GM19395 (cell line): ENCODE data around the gene TSPAN18.

Experiments used
- ATAC-seq: cut with Tn5 transposase; IDR thresholded peaks from one replicate; pipeline ENCODE4 v1.9.1; 2021; ENCODE audit warnings: mild to moderate bottlenecking, moderate library complexity; ENCODE audit not compliant: unreplicated experiment

Gene TSPAN18

GRCh38 chr11:44737245-44738085, 10.7 kb downstream of the TSPAN18 start:
- ATAC-seq, result no peak

DNA sequence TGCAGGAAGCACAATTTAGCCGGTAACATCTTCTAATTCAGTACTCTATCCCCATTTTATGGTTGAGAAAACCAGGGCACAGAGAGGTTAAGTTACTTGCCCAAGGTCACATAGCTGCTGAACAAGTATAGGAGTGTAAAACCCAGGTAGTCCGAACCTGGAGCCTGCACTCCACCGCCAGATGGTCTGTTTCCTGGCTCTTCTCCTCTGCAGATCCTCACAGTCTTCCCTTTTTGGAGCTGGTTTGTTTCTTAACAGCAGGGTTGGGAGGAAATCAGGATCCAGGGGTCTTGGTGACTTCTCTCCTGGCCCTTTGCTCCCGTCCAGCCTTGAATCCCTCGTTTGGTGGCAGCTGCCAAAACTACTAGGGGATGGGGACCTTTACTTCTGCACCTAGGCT, 12.0 kb downstream of the TSPAN18 start:
- ATAC-seq, result no peak

DNA sequence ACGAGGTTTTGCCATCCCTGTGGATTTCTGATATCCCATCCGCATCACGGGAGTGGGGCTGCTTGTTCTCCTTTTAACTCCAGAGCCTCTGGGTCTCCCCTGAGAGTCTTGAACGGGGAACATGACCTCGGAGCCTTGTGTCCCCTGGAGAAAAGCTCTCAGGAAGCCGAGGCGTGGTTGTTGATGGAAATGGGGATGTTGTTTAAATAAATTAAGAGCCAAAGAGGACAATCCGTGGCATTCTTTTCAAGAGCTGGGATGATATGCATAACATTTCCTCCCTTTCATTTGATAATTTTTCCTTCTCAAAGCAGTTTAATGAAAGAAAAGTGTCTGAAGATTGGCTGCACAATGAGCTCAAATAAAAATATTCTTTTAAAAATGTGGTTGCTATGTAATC, 14.2 kb downstream of the TSPAN18 start:
- no peak for ATAC-seq

GRCh38 chr11:44741976-44742375, 15.2 kb downstream of the TSPAN18 start:
- ATAC-seq, result no peak

GRCh38 chr11:44742508-44743246, 15.9 kb downstream of the TSPAN18 start:
- ATAC-seq, result no peak

- no peak for ATAC-seq
Observed at GRCh38 chr11:44743326-44743725, 16.6 kb downstream of the TSPAN18 start.

DNA sequence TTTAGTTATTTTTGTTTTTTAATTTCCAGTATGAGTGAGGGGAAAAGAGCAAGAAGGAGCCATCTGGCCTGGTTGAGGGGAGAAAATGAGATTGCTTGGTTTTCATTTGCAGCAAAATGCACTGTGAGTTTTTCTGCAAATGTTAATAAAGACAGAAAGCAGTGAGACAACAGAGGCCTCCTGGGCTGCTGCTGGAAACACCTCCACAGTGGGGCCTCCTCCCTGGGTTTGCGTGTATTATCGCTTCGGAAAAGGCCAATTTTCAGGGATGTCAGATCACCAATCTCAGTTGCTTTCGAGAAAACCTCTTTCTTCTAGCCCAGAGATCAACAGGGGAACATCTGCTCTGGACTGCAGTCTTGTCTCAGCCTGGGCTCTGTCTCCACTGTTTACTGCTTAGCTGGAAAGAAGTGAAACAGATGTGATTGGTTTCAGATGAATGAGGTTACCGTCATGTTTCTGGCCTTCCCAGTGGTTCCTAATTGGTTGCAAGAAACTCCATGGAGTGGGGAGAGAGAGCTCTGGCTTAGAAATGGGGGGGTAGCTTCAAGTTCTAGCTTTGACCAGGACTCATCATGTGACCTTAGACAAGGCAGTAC, 17.3 kb downstream of the TSPAN18 start:
- no peak for ATAC-seq

GRCh38 chr11:44746894-44747293, 20.1 kb downstream of the TSPAN18 start:
- no peak for ATAC-seq

DNA sequence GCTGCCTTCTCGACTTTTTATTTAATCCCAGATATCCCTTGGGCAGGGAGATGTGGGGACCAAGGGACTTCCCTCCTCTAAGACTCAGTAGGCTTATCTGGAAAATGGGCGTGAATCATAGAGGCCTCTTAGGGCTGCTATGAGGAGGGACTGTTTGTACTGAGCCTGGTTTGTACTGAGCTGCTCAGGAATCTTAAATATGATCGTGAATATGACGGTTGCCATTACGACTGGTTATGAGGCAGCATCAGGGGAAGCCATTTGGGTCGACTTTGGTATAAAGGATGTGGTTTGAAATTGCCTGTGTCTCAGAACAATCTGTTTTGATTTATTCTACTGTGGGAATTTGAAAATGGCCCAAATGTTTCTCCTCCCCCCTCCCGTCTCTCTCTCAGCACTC, 20.6 kb downstream of the TSPAN18 start:
- no peak for ATAC-seq

- no peak for ATAC-seq
Observed at GRCh38 chr11:44747836-44748235, 21.1 kb downstream of the TSPAN18 start.

DNA sequence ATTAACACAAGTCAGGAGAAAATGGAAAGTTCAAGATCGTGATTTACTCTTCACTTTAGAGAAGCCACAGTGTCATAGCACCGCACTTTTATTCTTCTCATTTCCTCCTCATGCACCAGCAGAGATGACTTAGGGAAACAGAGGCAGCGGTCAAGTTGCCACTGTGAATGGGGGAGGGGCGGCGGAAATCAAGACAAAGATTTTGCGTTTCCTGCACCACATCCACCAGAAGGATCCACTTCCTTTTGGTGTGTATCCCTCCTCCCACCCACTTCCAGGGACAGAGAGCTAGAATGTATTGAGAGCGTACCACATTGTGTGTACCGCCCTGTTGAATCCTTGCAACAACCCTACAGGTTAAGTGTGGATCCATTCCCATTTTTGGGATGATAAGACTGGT, 21.8 kb downstream of the TSPAN18 start:
- ATAC-seq, result no peak

DNA sequence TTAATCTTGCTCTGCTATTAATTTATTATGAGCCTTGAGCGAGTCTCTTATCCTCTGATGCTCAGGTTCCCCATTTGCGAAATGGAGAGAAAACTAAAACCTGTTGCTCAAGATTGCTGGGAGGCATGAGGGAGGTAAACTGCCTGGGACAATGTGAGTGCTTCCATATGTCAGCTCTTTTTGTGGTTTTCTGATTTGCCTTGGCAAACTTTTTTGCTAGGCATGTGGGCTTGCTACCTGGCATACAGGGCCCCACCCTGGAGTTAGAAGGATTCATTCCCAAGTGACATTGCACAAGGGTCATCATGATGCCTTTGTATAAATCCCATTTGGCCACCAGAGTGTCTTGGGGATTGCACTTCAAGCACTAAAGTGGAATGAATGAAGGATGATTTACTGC, 22.4 kb downstream of the TSPAN18 start:
- ATAC-seq, result no peak

- no peak for ATAC-seq
Observed at GRCh38 chr11:44750551-44751465, 24.0 kb downstream of the TSPAN18 start.

- ATAC-seq, result no peak
Observed at GRCh38 chr11:44752300-44752699, 25.5 kb downstream of the TSPAN18 start.

DNA sequence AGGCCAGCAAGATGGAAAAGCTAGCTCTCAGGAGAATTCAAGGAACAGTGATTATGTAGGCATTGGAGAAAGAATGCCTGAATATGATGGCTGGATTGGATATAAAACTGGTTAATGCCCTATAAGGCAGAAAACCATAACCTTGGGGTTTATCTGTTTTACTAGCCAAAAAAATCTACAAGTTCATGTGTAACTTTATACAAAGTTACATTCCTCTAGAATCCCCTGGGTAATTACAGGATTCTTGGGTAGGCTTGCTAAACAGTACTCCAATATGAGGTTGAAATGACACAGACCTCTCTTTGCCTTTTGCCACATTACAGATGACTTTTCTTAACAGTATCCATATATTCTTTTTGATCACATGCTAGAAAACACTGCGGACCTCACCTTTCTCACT, 26.0 kb downstream of the TSPAN18 start:
- ATAC-seq, result no peak

- ATAC-seq, result no peak
Observed at GRCh38 chr11:44753961-44754645, 27.3 kb downstream of the TSPAN18 start.

DNA sequence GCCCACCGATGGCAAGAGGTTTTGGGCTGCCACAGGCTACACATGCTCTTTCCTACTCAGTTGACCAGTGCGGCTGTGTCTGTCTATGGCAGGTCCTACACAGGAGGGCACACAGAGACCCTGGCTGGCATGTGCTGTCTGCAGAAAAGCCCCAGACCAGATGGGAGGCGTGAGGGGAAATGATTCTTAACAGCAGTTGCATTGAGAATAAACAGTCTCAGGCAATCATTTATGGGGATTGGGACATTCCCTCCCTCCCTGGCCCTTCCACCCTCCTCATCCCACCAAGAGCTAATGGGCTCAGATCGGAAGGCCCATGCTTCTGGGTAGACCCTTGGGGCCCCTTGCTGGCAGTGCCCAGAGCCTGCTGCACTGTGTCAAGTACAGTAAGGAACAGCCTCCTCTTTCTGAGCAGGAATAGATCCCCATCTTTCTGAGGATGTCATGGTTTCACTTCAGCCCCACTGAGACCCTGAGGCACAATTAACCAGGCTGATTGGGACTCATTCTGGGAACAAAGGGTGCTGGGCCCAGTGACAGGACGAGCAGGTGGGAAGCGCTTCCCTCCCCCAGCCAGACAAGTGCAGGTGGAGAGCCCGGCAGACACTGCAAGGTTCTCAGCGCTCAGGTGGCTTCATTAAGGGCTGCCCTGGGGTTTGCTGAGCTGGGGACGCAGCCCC, 28.3 kb downstream of the TSPAN18 start:
- no peak for ATAC-seq

DNA sequence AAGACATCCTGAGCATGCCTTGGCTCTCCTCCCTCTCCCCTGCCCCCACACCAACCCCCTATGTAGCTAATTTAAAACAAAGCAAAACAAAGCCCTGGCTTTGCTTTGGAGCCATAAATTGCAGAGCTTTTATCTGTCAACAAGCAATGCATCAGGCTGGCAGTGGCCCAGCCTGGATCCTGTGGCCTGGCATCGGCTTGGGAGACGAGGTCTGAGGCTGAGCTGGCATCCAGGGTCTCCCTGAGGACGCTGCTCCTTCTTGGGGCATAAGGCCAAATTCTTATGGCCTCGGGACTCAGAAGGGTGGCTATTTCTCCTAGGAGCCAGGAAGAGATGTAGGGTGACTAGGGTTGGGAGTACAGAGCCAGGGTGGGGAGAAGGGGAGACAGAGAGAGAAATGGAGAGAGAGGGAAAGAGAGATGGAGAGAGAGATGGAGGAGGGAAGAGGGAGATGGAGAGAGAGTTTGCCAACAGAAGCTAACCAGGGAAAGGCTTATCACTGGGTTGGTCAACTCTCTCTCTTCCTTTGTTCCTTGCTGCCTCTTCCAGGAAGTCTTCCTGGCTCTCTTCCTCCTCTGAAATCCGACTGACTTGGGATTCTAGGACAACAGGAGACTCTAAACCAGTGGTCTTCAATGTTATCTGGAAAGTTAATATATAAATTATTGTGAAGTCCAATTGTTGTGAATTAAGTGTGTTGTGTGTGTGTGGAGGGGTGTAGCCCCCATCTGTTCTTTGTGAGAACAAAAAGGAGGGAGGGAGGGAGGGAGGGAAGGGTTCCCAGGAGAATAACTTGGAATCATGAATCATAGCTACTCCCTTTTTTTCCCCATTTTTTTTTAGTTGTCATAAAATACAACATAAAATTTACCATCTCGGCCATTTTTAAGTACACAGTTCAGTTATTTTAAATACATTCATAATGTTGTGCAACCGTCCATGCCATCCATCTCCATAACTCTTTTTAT, 29.1 kb downstream of the TSPAN18 start:
- ATAC-seq, result no peak

GRCh38 chr11:44758983-44759382, 32.2 kb downstream of the TSPAN18 start:
- ATAC-seq, result no peak
